HG02840 (cell line): Measurements from ENCODE around the gene ODAD4.
"Not testable (repeated sequence)": the region's sequence is repeated elsewhere in the genome, so short reads cannot be mapped to it uniquely, and the experiment has no call there.

Experiments
- ATAC-seq: cut with Tn5 transposase; IDR thresholded peaks from one replicate; pipeline ENCODE4 v1.9.1; 2021; ENCODE audit warnings: mild to moderate bottlenecking, moderate library complexity, moderate number of reproducible peaks; ENCODE audit not compliant: unreplicated experiment, low FRiP score

Gene ODAD4

GRCh38 chr17:41989702-41990419 is 59.4 kb downstream of the ODAD4 start:
- ATAC-seq, result no peak

GRCh38 chr17:41992576-41992975 is 62.2 kb downstream of the ODAD4 start:
- no peak for ATAC-seq

- ATAC-seq, result no peak
Measured at GRCh38 chr17:41996855-41997164, 66.4 kb downstream of the ODAD4 start.

- ATAC-seq, result no peak
Measured at GRCh38 chr17:41998497-41998896, 68.1 kb downstream of the ODAD4 start.

- ATAC-seq, result no peak
Measured at GRCh38 chr17:42000413-42001133, 70.2 kb downstream of the ODAD4 start.

- no peak for ATAC-seq
Measured at GRCh38 chr17:42001729-42002128, 71.3 kb downstream of the ODAD4 start.

GRCh38 chr17:42002175-42002791 is 71.9 kb downstream of the ODAD4 start:
- no peak for ATAC-seq

- no peak for ATAC-seq
Measured at GRCh38 chr17:42002792-42003301, 72.4 kb downstream of the ODAD4 start.

GRCh38 chr17:42005166-42005565 is 74.7 kb downstream of the ODAD4 start:
- no peak for ATAC-seq

GRCh38 chr17:42009170-42009569 is 78.8 kb downstream of the ODAD4 start:
- no peak for ATAC-seq

- not testable (repeated sequence) for ATAC-seq
Measured at GRCh38 chr17:42010266-42010680, 79.9 kb downstream of the ODAD4 start.

GRCh38 chr17:42010898-42011516 is 80.6 kb downstream of the ODAD4 start:
- no peak for ATAC-seq

- not testable (repeated sequence) for ATAC-seq
Measured at GRCh38 chr17:42012363-42012762, 81.9 kb downstream of the ODAD4 start.

GRCh38 chr17:42013740-42014139 is 83.3 kb downstream of the ODAD4 start:
- not testable (repeated sequence) for ATAC-seq
